HG03565 (cell line): ENCODE measurements around the gene CHD9NB.
"Not testable (repeated sequence)": the region's sequence is repeated elsewhere in the genome, so short reads cannot be mapped to it uniquely, and the experiment has no call there.

Experiments used
- ATAC-seq: cut with Tn5 transposase; IDR thresholded peaks from one replicate; pipeline ENCODE4 v1.9.1; 2021; ENCODE audit warnings: mild to moderate bottlenecking, moderate library complexity; ENCODE audit not compliant: unreplicated experiment

The CHD9NB gene

DNA sequence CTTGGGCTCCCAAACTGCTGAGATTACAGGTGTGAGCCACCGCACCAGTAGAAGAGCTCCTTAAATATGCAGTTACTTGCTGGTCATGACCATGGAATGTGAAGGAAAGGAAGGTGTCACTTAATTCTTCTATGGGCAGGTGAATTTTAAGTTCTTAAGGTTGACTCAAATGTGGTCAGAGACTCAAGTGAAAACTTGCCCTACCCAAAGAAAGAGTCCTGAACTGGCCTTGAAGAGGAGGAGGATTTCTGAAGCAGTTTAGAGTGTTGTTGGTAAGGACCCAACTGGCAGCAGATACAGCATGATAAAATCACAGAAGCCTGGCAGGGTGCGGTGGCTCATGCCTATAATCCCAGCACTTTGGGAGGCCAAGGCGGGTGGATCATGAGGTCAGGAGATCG, 31.4 kb upstream of the CHD9NB start:
- no peak for ATAC-seq

GRCh38 chr16:53083119-53083518, 30.4 kb upstream of the CHD9NB start:
- ATAC-seq = no peak

DNA sequence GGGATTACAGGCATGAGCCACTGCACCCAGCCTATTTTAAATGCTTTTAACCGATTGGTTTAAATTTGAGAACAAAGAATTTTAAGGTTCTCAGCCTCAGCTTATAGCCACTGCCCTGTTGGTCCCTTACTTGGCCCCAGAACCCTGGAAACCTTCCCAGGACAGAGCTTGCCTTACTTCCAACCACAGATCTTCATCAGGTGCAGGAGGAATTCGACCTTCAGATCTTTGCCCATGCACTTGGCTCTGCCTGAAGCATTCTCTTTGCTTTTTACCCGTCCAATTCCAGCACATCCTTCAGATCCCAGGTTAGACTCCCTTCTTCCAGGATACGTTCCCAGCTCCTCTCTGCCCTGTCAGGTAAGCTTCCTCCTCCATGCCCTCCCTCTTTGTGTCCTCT, 29.8 kb upstream of the CHD9NB start:
- ATAC-seq = no peak

- ATAC-seq = no peak
Observed at GRCh38 chr16:53081686-53082407, 29.1 kb upstream of the CHD9NB start.

GRCh38 chr16:53081032-53081424, 28.3 kb upstream of the CHD9NB start:
- ATAC-seq = no peak

- ATAC-seq = no peak
Observed at GRCh38 chr16:53080345-53081031, 27.8 kb upstream of the CHD9NB start.

GRCh38 chr16:53078765-53079485, 26.2 kb upstream of the CHD9NB start:
- ATAC-seq = no peak

DNA sequence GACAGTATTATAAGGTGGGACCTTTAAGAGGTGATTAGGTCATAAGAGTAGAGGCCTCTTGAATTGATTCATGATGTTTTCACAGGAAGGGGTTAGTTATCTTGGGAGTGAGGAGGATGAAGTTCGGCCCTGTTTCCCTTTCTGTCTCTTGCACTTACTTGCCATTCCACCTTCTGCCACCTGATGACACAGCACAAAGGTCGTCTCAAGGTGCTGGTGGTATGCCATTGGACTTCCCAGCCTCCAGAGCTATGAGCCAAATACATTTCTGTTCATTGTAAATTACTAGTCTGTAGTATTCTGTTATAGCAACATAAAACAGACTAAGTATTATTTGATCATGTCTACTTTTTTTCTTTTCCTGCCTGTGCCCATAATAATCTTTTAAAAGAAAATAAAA, 25.6 kb upstream of the CHD9NB start:
- ATAC-seq = no peak

- not testable (repeated sequence) for ATAC-seq
Observed at GRCh38 chr16:53075461-53075860, 22.8 kb upstream of the CHD9NB start.

GRCh38 chr16:53074296-53074695, 21.6 kb upstream of the CHD9NB start:
- ATAC-seq = not testable (repeated sequence)

DNA sequence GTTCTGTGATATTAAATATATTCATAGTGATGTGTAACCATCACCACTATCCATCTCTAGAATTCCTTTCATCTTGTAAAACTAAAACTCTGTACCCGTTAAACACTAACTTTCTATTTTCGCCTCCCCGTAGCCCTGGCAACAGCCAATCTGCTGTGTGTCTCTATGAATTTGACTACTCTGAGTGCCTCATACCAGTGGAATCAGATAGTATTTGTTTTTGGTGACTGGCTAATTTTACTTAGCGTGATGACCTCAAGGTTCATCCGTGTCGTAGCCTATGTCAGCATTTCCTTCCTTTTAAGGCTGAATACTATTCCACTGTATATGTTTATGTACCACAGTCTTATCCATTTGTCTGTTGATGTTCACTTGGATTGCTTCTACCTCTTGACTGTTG, 20.3 kb upstream of the CHD9NB start:
- ATAC-seq = no peak

GRCh38 chr16:53071748-53072301, 19.1 kb upstream of the CHD9NB start:
- ATAC-seq = peak; percentile 48

DNA sequence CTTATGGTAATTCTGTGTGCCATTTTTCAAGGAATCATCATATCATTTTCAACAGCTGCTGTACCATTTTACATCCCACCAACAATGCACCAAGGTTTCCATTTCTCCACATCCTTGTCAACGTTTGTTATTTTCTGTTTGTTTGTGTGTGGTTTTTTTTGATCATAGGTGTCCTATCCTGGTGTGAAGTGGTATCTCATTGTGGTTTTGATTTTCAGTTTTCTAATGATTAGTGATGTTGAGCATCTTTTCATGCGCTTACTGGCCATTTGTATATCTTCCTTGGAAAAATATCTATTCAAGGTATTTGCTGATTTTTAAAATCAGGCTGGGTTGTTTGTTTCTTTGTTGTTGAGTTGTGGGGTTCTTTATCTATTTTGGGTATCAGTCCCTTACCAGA, 17.1 kb upstream of the CHD9NB start:
- no peak for ATAC-seq

DNA sequence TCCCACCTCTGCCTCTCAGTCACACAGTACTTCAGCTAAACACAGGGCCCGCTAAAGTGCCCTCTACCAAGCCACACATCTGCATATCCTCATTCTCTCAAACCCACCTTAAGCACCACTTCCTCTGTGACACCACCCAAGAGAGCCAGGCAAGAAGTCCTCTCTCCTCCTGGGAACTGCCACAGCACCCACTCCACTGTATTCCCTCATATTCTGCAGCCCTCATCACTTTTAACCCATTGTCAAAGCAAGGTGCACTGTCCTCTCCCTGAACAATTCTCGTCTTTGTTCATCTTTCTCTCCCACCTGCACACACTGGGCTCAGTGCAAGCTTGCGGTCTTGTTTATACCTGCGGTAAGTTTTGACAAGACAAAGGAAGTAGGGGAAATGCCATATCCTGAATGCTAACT, 15.7 kb upstream of the CHD9NB start:
- peak; percentile 34 for ATAC-seq

- ATAC-seq = no peak
Observed at GRCh38 chr16:53067675-53068074, 15.0 kb upstream of the CHD9NB start.

GRCh38 chr16:53065461-53066061, 12.9 kb upstream of the CHD9NB start:
- ATAC-seq = no peak

GRCh38 chr16:53064081-53064578, 11.4 kb upstream of the CHD9NB start:
- no peak for ATAC-seq

DNA sequence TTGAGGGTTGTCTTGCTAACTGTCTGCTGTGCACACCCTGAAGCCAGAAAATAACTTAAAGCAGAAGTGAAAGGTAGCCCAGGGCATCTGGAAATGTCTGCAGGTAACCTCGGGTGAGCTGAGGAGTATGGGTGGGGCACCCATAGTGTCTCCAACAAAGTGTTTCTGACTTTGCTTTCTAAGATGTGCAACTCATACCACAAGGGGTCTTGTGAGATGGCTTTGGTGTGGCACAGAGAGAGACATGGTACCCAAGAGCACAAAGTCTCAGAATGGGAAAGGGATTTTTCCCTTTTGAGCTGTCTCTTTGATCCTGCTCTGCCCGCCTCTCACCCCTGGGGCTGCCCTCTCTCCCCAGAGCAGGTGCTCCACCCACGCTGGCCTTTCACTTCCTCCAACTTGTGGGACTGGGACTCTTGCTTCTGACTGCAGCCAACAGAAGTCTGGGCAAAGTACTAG, 9.0 kb upstream of the CHD9NB start:
- peak; percentile 73 for ATAC-seq

GRCh38 chr16:53061256-53061655, 8.6 kb upstream of the CHD9NB start:
- peak; percentile 16 for ATAC-seq

GRCh38 chr16:53059672-53060071, 7.0 kb upstream of the CHD9NB start:
- no peak for ATAC-seq

GRCh38 chr16:53058882-53059281, 6.2 kb upstream of the CHD9NB start:
- ATAC-seq = no peak
